Activated naive CD8-positive, alpha-beta T cell treated with anti-CD3 and anti-CD28 coated beads for 36 hours (primary cell): Measurements from ENCODE around the gene AKAP11. TPM values are rescaled to one million over a fixed set of nuclear protein-coding genes. Genes with fewer than 3 reads are reported as not detected.

Experiments
- DNase-seq: peaks from one replicate; pipeline ENCODE4 v3.0.0; 2021
- H3K27ac Mint-ChIP-seq: one replicate; pipeline ENCODE4 v1.8.0; 2022; ENCODE audit warnings: mild to moderate bottlenecking, moderate library complexity, mixed read lengths
- H3K27me3 Mint-ChIP-seq: one replicate; pipeline ENCODE4 v1.8.0; 2022; ENCODE audit warnings: mild to moderate bottlenecking, mixed read lengths
- H3K36me3 Mint-ChIP-seq: one replicate; pipeline ENCODE4 v1.8.0; 2021; ENCODE audit warnings: mild to moderate bottlenecking, mixed read lengths
- H3K4me1 Mint-ChIP-seq: one replicate; pipeline ENCODE4 v1.8.0; 2021; ENCODE audit warnings: mixed read lengths
- H3K4me3 Mint-ChIP-seq: one replicate; pipeline ENCODE4 v1.8.0; 2022; ENCODE audit warnings: mild to moderate bottlenecking, moderate library complexity, mixed read lengths
- H3K9me3 Mint-ChIP-seq: one replicate; pipeline ENCODE4 v1.8.0; 2022; ENCODE audit warnings: mixed read lengths
- total RNA-seq, 2 experiments: library from RNA; stranded (reverse); gene quantifications; one replicate each; pipeline ENCODE4 v1.2.3, GENCODE V29; 2021

The AKAP11 gene
- total RNA-seq, 2 experiments from 2014 or later = 37.7 to 38.0 TPM

DNA sequence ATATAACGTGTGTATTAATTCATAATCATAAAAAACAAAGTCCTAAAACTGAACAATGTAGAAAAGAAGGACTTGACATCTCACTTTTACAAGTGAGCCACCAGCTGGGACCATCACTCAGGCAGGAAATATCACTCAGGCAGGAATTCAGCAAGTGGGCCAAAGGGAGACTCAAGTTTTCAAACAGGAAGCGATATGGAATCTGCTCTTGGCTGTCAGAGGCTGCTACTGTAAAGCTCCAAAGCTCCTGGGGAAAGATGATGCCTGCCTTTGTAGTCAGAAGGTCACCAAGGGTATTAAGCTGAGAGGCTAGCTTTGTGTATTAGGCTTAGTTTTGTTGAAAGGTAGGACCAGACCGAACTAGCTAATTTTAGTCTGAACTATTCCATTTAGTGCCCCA lies 5.5 kb upstream of the AKAP11 start:
- Mint-ChIP-seq H3K36me3 (peaks cover 10% of the 10 kb centered on the region), H3K4me1 (peaks cover 19% of the 10 kb centered on the region), H3K9me3 (no peaks in the 10 kb centered on the region), H3K4me3 (no peak overlapping the region), H3K27ac (no peak overlapping the region), H3K27me3 (no peaks in the 10 kb centered on the region)
- DNase-seq = no peak

DNA sequence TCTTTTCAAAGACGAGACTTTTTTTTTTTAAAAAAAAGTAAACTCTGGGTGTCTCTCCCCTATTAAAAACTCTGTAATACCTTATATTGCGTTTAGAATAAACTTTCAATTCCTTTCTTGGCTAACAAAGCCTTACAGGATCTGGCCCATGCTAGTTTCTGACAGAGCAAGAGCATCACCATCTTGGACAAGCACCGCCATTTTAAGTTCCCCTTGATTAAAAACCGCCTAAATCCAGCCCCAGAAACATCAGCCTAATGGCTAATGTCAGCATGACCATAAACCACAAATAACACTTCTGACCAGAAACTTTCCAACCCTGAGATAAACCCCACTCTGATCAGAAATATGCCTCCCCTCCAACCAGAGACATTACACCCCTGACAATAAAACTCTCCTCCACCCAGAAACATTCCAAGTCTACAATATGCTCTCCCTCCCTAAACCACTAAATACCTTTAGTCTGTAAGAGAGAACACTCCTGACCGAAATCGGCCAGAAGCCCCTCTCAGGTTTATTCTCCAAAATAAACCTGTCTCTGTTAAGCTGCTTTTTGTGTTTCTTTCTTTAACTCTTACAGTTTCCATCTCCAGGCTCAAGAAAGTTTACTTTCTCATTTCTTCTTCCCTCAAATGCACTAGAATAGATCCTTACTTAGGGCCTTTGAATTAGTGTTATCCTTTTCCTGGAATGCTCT lies 1.6 kb upstream of the AKAP11 start:
- peak overlapping the region; percentile 86 for H3K4me3 Mint-ChIP-seq
- peaks cover 41% of the 10 kb centered on the region for H3K4me1 Mint-ChIP-seq
- DNase-seq = no peak
- H3K27ac Mint-ChIP-seq = peak overlapping the region; percentile 98
- H3K27me3 Mint-ChIP-seq = no peaks in the 10 kb centered on the region
- peaks cover 26% of the 10 kb centered on the region for H3K36me3 Mint-ChIP-seq
- H3K9me3 Mint-ChIP-seq = peaks cover 2% of the 10 kb centered on the region

DNA sequence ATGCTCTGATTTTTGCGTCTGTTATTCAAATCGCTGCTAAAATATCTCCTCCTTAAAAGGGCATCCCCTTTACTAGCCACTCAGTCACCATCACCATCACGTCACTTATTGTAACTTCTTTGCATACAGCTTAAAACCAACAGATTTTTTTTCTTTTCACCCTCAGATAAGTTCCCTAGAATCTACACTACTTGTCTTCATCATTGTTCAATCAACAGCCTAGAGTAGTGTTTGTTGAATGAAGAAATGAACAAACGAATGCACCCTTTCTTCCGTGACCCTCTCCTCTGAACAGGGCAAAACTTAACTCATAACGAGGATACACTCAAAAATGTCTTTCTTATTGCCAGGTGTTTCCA lies 1.1 kb upstream of the AKAP11 start:
- Mint-ChIP-seq H3K4me3 (peak overlapping the region; percentile 86), H3K4me1 (peaks cover 46% of the 10 kb centered on the region), H3K27me3 (no peaks in the 10 kb centered on the region), H3K9me3 (peaks cover 2% of the 10 kb centered on the region), H3K36me3 (peaks cover 31% of the 10 kb centered on the region), H3K27ac (peak overlapping the region; percentile 98)
- DNase-seq = no peak

DNA sequence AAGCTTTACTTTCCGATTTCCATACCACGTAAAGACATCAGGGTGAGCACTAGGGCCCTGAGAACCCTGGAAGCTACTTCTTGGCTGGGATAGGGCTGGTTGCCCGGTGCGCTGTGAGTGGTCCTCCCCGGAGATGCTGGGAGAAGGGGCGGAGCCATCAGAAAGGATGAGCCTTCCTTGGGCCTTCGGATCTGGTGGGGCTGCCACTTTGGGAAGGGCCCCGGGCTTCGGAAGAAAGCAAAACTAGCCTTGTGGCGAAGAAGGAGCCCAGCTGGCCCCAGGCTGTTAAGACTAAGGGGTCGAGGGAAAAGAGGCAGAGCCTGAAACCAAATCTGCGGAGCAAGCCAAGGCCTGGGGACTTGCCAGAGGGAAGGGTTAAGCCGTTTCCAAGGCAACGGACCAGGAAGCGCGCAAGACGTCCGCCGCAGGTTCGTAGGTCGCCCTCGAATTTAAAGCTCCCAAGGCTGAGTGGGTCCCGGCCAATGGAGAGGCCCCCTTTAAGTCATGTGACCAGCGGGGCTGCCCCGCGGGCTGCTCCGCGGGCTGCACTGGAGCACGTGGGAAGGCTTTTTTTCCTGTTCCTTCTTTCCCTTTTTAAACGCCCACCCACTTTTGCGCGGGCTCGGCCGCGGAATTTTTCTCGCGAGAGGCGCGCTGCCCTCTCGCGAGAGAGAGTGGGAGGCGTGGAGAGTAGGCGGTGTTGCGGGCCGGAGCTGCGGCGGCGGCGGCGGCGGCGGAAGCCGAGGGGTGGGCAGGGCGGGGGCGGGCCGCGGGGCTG lies 426 bp upstream of the AKAP11 start:
- H3K27ac Mint-ChIP-seq = peak overlapping the region; percentile 98
- no peaks in the 10 kb centered on the region for H3K27me3 Mint-ChIP-seq
- peaks cover 2% of the 10 kb centered on the region for H3K9me3 Mint-ChIP-seq
- peaks cover 35% of the 10 kb centered on the region for H3K36me3 Mint-ChIP-seq
- peak overlapping the region; percentile 86 for H3K4me3 Mint-ChIP-seq
- DNase-seq = peak; percentile 95
- peaks cover 49% of the 10 kb centered on the region for H3K4me1 Mint-ChIP-seq

DNA sequence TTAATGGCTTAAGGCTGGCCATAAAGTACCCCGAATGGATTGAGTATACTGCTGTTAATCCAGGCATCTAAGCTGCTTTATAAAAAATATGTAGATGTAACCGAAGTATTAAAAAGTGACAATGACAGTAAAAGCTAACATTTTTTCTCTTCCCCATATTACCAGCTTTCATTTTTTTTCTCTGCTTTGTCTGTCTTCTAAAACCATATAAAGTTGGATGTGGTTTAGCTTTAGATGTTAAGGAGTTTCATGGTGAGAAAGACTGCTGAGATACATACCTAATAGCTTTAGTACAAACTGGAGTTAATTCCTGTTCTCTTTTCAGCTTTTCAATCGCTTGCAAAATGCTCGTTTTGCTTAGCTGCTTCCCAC lies 838 bp downstream of the AKAP11 start:
- Mint-ChIP-seq H3K9me3 (peaks cover 2% of the 10 kb centered on the region), H3K27ac (peak overlapping the region; percentile 98), H3K4me1 (peaks cover 58% of the 10 kb centered on the region), H3K27me3 (no peaks in the 10 kb centered on the region), H3K4me3 (peak overlapping the region; percentile 96), H3K36me3 (peaks cover 42% of the 10 kb centered on the region)
- DNase-seq = no peak

DNA sequence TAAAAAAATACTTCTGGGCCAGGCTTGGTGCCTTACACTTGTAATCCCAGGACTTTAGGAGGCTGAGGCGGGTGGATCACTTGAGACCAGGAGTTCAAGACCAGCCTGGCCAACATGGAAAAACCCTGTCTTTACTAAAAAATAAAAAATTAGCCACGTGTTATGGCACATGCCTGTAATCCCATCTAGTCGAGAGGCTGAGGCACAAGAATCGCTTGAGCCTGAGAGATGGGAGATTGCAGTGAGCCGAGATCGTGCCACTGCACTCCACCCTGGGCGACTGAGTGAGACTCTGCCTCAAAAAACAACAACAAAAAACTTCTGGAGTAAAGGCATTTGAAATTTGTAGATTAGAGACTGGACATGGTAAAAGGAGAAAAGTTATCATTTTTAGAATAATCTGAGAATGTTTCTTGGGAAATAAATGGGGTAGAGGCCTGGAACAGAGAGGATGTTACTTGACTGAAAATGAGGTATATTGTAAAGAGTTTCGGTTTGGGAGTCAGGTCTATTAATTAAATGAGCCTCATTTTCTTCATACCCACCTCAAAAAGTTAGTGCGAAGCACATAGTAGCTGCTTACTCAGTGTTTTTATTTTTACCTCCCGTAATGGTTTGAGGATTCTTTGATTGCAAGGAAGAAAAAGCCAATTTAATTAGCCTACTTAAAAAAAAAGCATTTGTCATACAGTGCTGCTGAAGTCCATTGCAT lies 2.6 kb downstream of the AKAP11 start:
- H3K36me3 Mint-ChIP-seq = peaks cover 44% of the 10 kb centered on the region
- H3K27me3 Mint-ChIP-seq = no peaks in the 10 kb centered on the region
- H3K4me1 Mint-ChIP-seq = peaks cover 61% of the 10 kb centered on the region
- peak overlapping the region; percentile 80 for H3K27ac Mint-ChIP-seq
- H3K4me3 Mint-ChIP-seq = peak overlapping the region; percentile 46
- DNase-seq = no peak
- H3K9me3 Mint-ChIP-seq = peaks cover 2% of the 10 kb centered on the region

DNA sequence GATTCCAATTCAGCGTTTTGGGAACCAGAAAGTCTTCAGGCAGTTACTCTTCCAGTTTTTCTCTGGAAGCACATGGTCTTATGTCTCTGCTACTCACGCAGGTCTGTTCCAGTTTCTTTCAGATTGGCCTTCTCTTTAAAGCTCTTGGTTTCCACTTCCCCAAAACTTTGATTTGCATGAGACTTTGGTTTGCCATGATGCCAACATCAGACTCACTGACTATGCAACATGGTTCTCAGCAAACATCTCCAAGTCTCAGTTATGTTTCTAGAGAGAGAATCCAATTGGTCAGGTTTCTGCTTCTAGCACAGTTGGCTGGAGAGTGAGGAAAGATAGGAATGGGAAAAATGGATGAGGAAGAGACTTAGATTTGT lies 3.1 kb downstream of the AKAP11 start:
- H3K27ac Mint-ChIP-seq = peak overlapping the region; percentile 80
- H3K4me3 Mint-ChIP-seq = peak overlapping the region; percentile 46
- peaks cover 43% of the 10 kb centered on the region for H3K36me3 Mint-ChIP-seq
- DNase-seq = no peak
- peaks cover 2% of the 10 kb centered on the region for H3K9me3 Mint-ChIP-seq
- H3K4me1 Mint-ChIP-seq = peaks cover 58% of the 10 kb centered on the region
- no peaks in the 10 kb centered on the region for H3K27me3 Mint-ChIP-seq

DNA sequence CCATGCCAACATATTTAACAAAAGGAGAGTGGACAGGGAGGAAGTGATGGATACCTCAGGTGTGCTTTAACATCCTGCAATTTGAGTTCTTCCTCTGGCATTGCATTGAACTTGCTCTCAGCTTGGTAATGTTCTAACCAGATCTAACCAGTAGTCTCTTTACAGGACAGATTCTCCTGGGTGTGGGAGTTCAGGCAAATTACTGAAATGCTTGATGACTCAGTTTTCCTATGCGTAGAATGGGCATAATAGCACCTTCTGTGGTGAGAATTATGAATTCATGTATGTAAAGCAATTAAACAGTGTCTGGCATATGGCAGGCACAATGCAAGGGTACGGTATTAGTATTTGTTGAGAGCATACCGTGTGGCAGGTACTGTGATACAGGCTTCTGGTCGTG lies 3.6 kb downstream of the AKAP11 start:
- peak overlapping the region; percentile 80 for H3K27ac Mint-ChIP-seq

DNA sequence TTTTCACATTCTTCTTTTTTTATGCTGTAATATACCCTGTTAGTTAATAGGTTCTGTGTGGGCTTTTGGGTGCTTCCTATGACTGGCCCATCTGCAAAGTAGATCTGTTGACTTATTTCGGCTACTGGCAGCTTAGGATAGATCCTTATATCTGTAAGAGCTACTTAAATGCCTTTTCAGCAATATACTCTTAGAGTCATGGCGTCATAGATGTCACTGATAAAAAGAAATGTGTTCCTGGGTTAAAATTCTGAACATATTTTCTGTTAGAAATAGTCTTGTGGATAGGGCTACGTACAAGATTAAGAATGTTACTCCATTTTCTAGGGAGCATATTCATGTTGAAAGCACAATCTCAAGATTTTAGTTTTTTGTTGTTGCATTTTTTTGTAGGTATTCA lies 4.7 kb downstream of the AKAP11 start:
- H3K27ac Mint-ChIP-seq = no peak overlapping the region
- DNase-seq = no peak
- peaks cover 33% of the 10 kb centered on the region for H3K36me3 Mint-ChIP-seq
- peaks cover 2% of the 10 kb centered on the region for H3K9me3 Mint-ChIP-seq
- H3K4me3 Mint-ChIP-seq = no peak overlapping the region
- H3K27me3 Mint-ChIP-seq = no peaks in the 10 kb centered on the region
- H3K4me1 Mint-ChIP-seq = peaks cover 45% of the 10 kb centered on the region

More for the DNA sequence above, 3.6 kb downstream of the AKAP11 start:
- Mint-ChIP-seq H3K9me3 (peaks cover 2% of the 10 kb centered on the region), H3K4me1 (peaks cover 54% of the 10 kb centered on the region), H3K36me3 (peaks cover 39% of the 10 kb centered on the region), H3K27me3 (no peaks in the 10 kb centered on the region), H3K4me3 (peak overlapping the region; percentile 46)
- DNase-seq = no peak

DNA sequence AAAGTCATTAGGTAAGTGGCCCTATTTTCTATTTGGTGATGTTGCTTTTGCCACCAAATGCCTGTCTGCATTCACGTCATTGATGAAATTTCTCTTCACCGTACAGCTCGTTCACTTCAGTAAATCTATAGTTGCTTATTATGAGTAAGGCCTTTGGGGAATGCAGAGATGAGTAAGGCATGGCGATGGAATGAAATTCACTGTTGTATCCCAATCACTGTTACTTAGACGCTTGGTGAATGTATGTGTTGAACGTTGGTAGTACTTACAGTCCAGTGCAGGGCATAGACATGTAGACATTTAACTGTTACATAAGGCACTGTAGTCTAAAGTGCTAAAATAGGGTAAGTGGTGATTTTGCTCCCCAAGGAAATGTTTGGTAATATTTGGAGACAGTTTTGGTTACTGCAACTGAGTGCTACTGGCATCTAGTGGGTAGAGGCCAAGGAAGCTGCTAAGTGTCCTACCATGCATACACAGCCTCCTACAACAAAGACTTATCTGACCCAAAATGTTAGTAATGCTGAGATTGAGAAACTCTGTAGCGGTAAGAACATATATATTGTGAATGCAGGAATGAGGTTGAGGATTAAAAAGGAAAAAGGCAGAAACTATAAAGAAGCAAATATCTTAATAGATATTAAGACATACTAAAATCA lies 5.8 kb downstream of the AKAP11 start:
- H3K4me3 Mint-ChIP-seq = no peak overlapping the region

DNA sequence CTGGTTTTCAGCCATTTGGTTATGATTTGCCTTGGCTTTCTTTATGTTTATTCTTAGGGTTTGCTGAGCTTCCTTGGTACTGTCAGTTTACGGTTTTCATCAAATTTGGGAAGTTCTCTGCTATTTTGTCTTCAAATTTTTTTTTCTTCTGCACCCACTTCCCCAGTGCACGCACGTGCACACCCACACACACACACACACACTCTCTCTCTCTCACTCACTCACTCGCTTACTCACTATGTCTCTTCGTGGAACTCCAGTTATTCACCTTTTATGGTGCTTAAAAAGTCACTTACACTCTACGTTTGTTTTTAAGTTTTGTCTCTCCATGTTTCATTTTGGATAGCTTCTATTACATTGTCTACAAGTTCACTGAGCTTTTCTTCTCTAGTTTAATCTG lies 7.1 kb downstream of the AKAP11 start:
- H3K27me3 Mint-ChIP-seq = no peaks in the 10 kb centered on the region
- DNase-seq = peak; percentile 11
- peaks cover 36% of the 10 kb centered on the region for H3K36me3 Mint-ChIP-seq
- no peak overlapping the region for H3K27ac Mint-ChIP-seq
- peaks cover 49% of the 10 kb centered on the region for H3K4me1 Mint-ChIP-seq
- peaks cover 2% of the 10 kb centered on the region for H3K9me3 Mint-ChIP-seq
- H3K4me3 Mint-ChIP-seq = no peak overlapping the region

More for the DNA sequence above, 5.8 kb downstream of the AKAP11 start:
- Mint-ChIP-seq H3K27ac (no peak overlapping the region), H3K36me3 (peaks cover 33% of the 10 kb centered on the region), H3K9me3 (peaks cover 2% of the 10 kb centered on the region), H3K4me1 (peaks cover 50% of the 10 kb centered on the region), H3K27me3 (no peaks in the 10 kb centered on the region)
- no peak for DNase-seq

DNA sequence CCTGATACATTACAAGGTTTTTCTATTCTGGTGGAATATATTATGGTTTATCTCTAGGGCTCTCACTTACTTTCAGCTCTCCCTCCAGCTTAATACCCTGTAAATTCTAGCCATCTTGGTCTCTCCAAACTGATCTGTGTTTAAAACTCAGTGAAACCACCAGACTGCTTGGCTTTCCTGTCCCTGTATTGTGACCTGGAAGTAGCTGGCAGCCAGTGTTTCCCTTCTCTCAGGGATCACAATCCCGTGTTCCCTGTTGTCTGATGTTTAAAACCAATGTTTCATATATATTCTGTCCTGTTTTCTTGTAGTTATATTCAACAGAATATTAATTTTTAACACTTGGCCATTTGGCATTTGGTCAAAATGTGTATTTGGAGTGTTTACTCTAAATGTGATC lies 8.0 kb downstream of the AKAP11 start:
- H3K4me3 Mint-ChIP-seq = no peak overlapping the region
- DNase-seq = no peak
- H3K4me1 Mint-ChIP-seq = peaks cover 47% of the 10 kb centered on the region
- no peaks in the 10 kb centered on the region for H3K27me3 Mint-ChIP-seq
- no peak overlapping the region for H3K27ac Mint-ChIP-seq
- peaks cover 2% of the 10 kb centered on the region for H3K9me3 Mint-ChIP-seq
- H3K36me3 Mint-ChIP-seq = peaks cover 33% of the 10 kb centered on the region

DNA sequence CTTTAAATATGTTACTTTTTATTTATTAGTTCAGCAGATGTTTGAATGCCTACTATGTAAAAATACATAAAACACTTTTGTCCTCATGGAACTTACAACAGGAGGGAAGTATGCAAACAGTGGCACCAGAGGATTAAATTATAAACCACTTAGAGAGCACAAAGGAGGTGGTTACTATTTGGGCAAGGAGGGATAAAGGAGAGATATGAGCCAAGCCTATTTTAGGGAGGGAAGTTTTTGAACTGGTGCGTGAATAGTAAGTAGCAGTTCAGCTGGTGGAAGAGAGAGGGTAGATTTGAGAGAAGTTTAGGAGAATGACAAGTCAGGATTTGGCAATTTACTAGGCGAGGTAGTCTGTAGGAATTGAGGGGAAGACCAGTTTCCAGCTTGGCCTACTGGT lies 8.6 kb downstream of the AKAP11 start:
- DNase-seq = no peak
- peaks cover 45% of the 10 kb centered on the region for H3K4me1 Mint-ChIP-seq
- peaks cover 32% of the 10 kb centered on the region for H3K36me3 Mint-ChIP-seq
- no peaks in the 10 kb centered on the region for H3K27me3 Mint-ChIP-seq
- H3K9me3 Mint-ChIP-seq = no peaks in the 10 kb centered on the region
- no peak overlapping the region for H3K4me3 Mint-ChIP-seq
- no peak overlapping the region for H3K27ac Mint-ChIP-seq

DNA sequence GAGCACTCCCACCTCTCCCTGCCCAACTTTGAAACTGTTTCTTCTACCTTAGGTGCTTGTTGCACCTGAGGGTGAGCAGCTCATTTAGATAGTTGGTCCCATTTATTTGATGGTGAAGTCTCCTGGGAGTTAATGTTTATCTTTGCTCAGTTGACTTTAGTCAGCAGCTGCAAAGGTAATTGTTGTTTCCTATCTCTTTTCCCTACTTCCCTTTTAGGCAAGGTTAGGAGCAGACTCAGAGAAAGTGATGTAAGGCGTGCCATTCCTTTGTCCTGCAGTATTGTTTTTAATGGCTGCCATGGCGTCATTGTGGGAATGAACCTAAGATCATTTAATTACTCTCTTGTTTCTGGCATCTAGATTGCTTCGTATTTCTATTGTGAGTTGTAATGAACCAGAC lies 11.6 kb downstream of the AKAP11 start:
- Mint-ChIP-seq H3K4me1 (peaks cover 27% of the 10 kb centered on the region), H3K27me3 (no peaks in the 10 kb centered on the region), H3K9me3 (no peaks in the 10 kb centered on the region), H3K4me3 (no peak overlapping the region), H3K36me3 (peaks cover 30% of the 10 kb centered on the region), H3K27ac (no peak overlapping the region)
- no peak for DNase-seq

DNA sequence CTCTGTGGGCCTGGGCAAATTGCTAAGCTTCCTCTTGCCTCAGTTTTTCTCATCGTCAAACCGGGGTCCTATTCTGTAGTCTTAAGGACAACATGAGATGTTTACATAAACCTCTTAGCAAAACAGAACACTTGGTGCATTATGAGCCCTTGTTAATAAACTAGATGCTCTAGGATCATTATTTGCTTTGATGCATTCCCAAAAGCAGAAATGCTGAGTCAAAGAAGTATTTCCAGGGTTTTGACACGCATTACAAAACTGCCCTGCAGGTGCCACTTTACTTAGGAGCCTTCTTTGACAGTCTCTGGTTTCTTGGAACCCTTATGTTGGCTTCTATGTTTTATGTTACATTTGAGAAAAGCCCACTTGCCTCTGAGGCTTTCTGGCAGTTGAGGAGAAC lies 12.1 kb downstream of the AKAP11 start:
- Mint-ChIP-seq H3K27ac (no peak overlapping the region), H3K36me3 (peaks cover 35% of the 10 kb centered on the region), H3K27me3 (no peaks in the 10 kb centered on the region), H3K4me3 (no peak overlapping the region), H3K4me1 (peaks cover 29% of the 10 kb centered on the region), H3K9me3 (no peaks in the 10 kb centered on the region)
- no peak for DNase-seq
